GM12891 (cell line): Measurements from ENCODE around the gene C1QC.

Source experiments
- POLR2A ChIP-seq: IDR thresholded peaks from 2 replicates; pipeline ENCODE4 v1.6.1; 2011; ENCODE audit warnings: low read depth, low read length, control low read depth
- POLR2AphosphoS5 ChIP-seq: IDR thresholded peaks from 2 replicates; pipeline ENCODE4 v1.6.1; 2011; ENCODE audit warnings: low read depth, low read length, control low read depth
- POU2F2 ChIP-seq: IDR thresholded peaks from 2 replicates; pipeline ENCODE4 v1.6.1; 2011; ENCODE audit warnings: low read depth, mild to moderate bottlenecking, control low read depth, low read length, moderate library complexity
- SPI1 ChIP-seq: IDR thresholded peaks from 2 replicates; pipeline ENCODE4 v1.6.1; 2011; ENCODE audit warnings: low read depth, low read length, control low read depth

DNA sequence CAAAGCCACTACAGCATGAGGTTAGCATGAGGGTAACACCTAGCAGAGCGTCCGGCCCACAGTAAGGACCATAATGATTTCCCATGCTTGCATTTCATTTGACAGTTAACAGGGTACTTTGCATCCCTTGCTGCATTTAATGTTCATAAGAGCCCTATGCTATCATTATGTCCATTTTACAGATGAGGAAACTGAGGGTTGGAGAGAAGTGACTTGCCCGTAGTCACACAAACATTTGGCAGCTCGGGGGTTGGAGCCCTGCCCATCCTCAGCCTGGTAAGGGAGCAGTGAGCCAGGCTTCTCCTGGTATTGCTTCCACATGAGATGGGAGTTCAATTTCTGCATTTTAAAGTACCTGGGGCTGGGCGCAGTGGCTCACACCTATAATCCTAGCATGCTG, 50.7 kb downstream of the C1QC start:
- TF ChIP-seq POLR2A (no peak), POLR2AphosphoS5 (no peak), POU2F2 (no peak), SPI1 (no peak)
